K562 treated with DMSO at 1 percent for 12 hours (cell line): ENCODE data around the gene SOX4. TPM values are rescaled to one million over a fixed set of nuclear protein-coding genes. Genes with fewer than 3 reads are reported as not detected.

Source experiments
- total RNA-seq: library from RNA; unstranded; fragments of 300-600 nt; gene quantifications from 2 replicates; pipeline ENCODE4 v1.2.3, GENCODE V29; 2022; ENCODE audit not compliant: insufficient read depth

Gene SOX4
- total RNA-seq = not detected in 2 replicates

GRCh38 chr6:21593412-21593926, at the start of gene SOX4:
Gene SOX4 (plus strand): TSS chr6:21593751. CDS start chr6:21594535, 784 bp downstream.

